Left ventricle myocardium inferior (tissue), 1 donor: ENCODE measurements around the gene CHST10. TPM values are rescaled to one million over a fixed set of nuclear protein-coding genes. Genes with fewer than 3 reads are reported as not detected.

Experiments used
- DNase-seq: peaks from one replicate; pipeline ENCODE4 v3.0.0-alpha.2; 2020
- H3K27ac ChIP-seq: fragments of 200-600 bp; replicated peaks from 2 replicates; pipeline ENCODE4 v1.8.0; 2021
- H3K27me3 ChIP-seq: fragments of 200-600 bp; 2 replicates; pipeline ENCODE4 v1.8.0; 2021; ENCODE audit warnings: low read depth
- H3K36me3 ChIP-seq: fragments of 200-600 bp; 2 replicates; pipeline ENCODE4 v1.8.0; 2021
- H3K4me1 ChIP-seq: fragments of 200-600 bp; 2 replicates; pipeline ENCODE4 v1.8.0; 2021
- H3K4me3 ChIP-seq: fragments of 200-600 bp; 2 replicates; pipeline ENCODE4 v1.8.0; 2021; ENCODE audit warnings: mild to moderate bottlenecking, moderate library complexity
- H3K9me3 ChIP-seq: fragments of 200-600 bp; replicated peaks from 2 replicates; pipeline ENCODE4 v1.8.0; 2021
- CTCF ChIP-seq: fragments of 200-600 bp; IDR thresholded peaks from 2 replicates; pipeline ENCODE4 v1.8.0; 2021; ENCODE audit warnings: antibody characterized with exemption, mild to moderate bottlenecking, borderline replicate concordance
- intact Hi-C: fragments of 100-400 bp; cut with micrococcal nuclease; formaldehyde crosslinking; loops from one replicate; pipeline ENCODE4 v1.11.0; 2022
- total RNA-seq: library from RNA; stranded (reverse); fragmentation: NEBNext Ultra II Directional; extraction: Animal tissue kit (Norgen Biotek cat#: 25700); gene quantifications from one replicate; pipeline ENCODE4 v1.2.1, GENCODE V29; 2021
- donor health status: DM: no; HTN: yes; CAD: no; lungs with severe emphysema.

The CHST10 gene
- total RNA-seq, 1 donor from 2014 or later, result 11.6 TPM

GRCh38 chr2:100446696-100447095 lies 29.2 kb upstream of the CHST10 start:
- no peak overlapping the region for H3K27ac ChIP-seq
- no peaks in the 10 kb centered on the region for H3K36me3 ChIP-seq
- H3K4me1 ChIP-seq, result no peaks in the 10 kb centered on the region
- intact Hi-C loops, result no loop called here
- no peak for TF ChIP-seq CTCF
- no peaks in the 10 kb centered on the region for H3K9me3 ChIP-seq
- peaks cover 7% of the 10 kb centered on the region for H3K27me3 ChIP-seq
- no peak overlapping the region for H3K4me3 ChIP-seq
- DNase-seq, result no peak

- intact Hi-C loops, result no loop called here
- no peaks in the 10 kb centered on the region for H3K9me3 ChIP-seq
- no peak for DNase-seq
- no peak for TF ChIP-seq CTCF
- H3K4me1 ChIP-seq, result no peaks in the 10 kb centered on the region
- no peak overlapping the region for H3K27ac ChIP-seq
- no peak overlapping the region for H3K4me3 ChIP-seq
- H3K27me3 ChIP-seq, result peaks cover 31% of the 10 kb centered on the region
- no peaks in the 10 kb centered on the region for H3K36me3 ChIP-seq
Observed at GRCh38 chr2:100437751-100438150, 20.3 kb upstream of the CHST10 start.

GRCh38 chr2:100429726-100430125 lies 12.3 kb upstream of the CHST10 start:
- no peak for DNase-seq
- no peak for TF ChIP-seq CTCF
- peaks cover 4% of the 10 kb centered on the region for H3K27me3 ChIP-seq
- H3K27ac ChIP-seq, result no peak overlapping the region
- H3K36me3 ChIP-seq, result no peaks in the 10 kb centered on the region
- no peak overlapping the region for H3K4me3 ChIP-seq
- peaks cover 12% of the 10 kb centered on the region for H3K9me3 ChIP-seq
- intact Hi-C loops, result no loop called here
- no peaks in the 10 kb centered on the region for H3K4me1 ChIP-seq

- DNase-seq, result peak; percentile 57
- Histone ChIP-seq H3K9me3 (peaks cover 12% of the 10 kb centered on the region), H3K4me1 (no peaks in the 10 kb centered on the region), H3K36me3 (no peaks in the 10 kb centered on the region), H3K4me3 (no peak overlapping the region), H3K27ac (no peak overlapping the region), H3K27me3 (no peaks in the 10 kb centered on the region)
- peak; percentile 66 for TF ChIP-seq CTCF
- intact Hi-C loops, result no loop called here
Observed at GRCh38 chr2:100427627-100428258, 10.3 kb upstream of the CHST10 start.

GRCh38 chr2:100427111-100427510 lies 9.6 kb upstream of the CHST10 start:
- no peak for DNase-seq
- TF ChIP-seq CTCF, result no peak
- Histone ChIP-seq H3K27me3 (no peaks in the 10 kb centered on the region), H3K4me1 (no peaks in the 10 kb centered on the region), H3K9me3 (peaks cover 12% of the 10 kb centered on the region), H3K27ac (no peak overlapping the region), H3K4me3 (no peak overlapping the region), H3K36me3 (no peaks in the 10 kb centered on the region)
- intact Hi-C loops, result no loop called here

- DNase-seq, result no peak
- Histone ChIP-seq H3K4me1 (no peaks in the 10 kb centered on the region), H3K27ac (no peak overlapping the region), H3K27me3 (no peaks in the 10 kb centered on the region), H3K4me3 (no peak overlapping the region), H3K36me3 (no peaks in the 10 kb centered on the region), H3K9me3 (peaks cover 12% of the 10 kb centered on the region)
- intact Hi-C loops, result no loop called here
- TF ChIP-seq CTCF, result no peak
Observed at GRCh38 chr2:100426384-100426720, 8.9 kb upstream of the CHST10 start.
